HuH-7 (cell line): Measurements from ENCODE around the gene CD48.

Experiments
- DNase-seq: peaks from one replicate; pipeline ENCODE4 v3.0.0; 2011; ENCODE audit warnings: low spot score

The CD48 gene

DNA sequence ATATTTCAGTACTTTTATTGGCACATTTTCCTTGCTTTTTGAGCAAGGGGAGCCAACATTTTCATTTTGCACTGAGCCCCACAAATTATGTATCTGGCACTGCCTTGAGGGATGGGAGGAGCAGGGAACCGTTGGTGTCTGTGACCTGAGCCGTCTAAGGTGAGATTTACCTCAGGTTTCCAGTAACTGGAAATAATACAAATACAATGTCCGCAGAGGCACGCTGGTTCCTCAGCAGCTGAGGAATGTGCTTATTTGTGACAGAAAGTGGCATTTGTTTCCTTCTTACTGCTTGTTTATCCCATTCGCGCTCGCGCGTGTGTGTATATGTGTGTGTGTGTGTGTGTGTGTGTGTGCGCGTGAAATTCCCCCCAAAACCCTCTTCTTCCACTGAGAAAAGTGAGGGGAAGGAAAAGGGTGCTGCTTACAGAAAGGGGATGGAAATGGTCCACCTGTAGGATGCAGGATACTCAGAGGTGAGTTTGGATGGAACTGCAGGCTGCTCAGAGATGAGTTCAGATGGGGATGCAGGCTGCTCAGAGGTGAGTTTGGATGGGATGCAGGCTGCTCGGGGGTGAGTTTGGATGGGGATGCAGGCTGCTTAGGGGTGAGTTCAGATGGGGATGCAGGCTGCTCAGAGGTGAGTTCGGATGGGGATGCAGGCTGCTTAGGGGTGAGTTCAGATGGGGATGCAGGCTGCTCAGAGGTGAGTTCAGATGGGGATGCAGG, 34.6 kb downstream of the CD48 start:
- no peak for DNase-seq

DNA sequence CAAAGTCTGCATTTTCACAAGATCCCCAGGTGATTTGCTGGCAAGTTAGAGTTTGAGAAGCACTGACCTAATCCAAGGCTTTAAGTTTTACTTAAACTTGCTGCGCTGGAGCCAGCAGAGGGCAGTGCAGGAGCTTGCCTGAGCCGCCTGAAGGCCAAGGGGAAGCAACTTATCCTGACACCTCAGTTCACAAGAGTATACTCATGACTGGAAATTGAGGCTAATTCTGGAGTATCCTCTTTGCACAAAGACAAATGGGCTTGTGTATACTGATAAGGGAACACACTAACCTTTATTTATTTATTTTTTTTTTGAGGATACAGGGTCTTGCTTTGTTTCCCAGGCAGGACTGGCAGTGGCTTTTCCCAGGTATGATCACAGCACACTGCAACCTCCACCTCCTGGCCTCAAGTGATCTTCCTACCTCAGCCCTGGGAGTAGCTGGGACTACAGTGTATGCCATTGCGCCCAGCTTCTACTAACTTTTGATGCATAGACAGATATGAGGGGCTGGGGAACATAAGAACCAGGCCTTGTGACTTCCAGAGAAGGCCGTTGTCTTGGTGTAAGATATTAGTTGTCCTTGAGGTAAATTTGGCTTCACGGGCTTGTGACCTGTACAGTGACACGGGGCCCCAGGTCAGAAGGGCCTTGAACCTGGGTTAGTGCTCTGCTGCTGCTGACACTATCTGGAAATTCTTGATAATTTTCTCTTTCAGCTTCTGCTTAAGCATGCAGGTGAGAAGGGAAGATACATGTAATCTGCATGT, 35.8 kb downstream of the CD48 start:
- DNase-seq, result peak; percentile 38

DNA sequence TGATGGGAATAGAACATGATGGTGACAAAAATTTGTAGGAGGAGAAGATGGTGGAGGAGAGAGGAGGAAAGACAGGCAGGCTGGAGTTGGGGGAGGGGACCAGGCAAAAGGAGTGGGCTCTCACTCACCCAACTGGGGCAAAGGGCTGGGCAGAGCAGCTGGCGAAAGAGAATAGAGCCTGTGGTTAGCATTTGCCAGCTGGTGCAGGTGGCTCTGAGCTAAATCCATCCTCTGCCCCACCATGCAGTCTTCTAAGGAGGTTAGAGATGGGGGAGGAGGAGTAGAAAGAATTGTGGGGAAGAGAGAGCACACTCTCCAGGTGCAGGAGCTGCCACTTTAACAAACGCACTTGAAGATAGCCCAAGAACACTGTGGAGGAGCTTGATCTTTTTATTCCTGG, 37.2 kb downstream of the CD48 start:
- DNase-seq, result no peak

GRCh38 chr1:160672789-160673695, 38.6 kb downstream of the CD48 start:
- no peak for DNase-seq

- DNase-seq, result no peak
Measured at GRCh38 chr1:160671603-160672517, 39.8 kb downstream of the CD48 start.

DNA sequence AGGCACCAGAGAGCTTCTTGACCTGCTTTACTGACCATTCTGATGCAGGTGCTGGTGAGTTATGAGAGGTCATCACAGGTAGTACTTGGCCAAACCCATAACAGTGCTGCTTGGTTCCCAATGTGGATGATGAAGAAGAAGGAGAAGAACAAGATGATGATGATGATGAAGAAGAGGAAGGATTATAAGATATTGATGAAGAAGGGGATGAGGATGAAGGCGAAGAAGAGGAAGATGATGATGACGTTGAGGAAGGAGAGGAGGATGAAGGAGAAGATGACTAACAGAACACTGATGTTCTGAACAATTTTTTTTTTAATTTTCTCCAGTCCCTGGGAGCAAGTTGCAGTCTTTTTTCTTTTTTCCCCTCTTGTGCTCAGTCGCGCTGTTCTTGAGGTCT, 40.9 kb downstream of the CD48 start:
- no peak for DNase-seq

DNA sequence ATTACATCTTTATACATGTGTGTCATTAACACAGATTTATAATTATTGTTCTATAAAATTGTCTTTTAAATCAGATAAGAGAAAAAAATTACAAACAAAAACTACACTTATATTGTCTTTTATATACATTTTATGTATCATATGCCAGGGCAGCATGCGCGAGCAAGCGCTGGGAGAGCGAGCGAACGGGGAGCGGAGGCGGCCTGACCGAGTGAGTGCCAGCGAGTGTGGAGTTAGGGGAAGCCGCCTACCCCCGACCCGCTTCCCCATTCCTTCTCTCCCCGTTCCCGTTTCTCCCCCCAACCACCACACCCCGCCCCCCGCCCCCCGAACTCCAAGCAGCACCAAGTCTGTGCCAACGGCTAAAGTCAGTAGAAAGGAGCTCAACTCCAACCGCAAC, 41.8 kb downstream of the CD48 start:
- no peak for DNase-seq

DNA sequence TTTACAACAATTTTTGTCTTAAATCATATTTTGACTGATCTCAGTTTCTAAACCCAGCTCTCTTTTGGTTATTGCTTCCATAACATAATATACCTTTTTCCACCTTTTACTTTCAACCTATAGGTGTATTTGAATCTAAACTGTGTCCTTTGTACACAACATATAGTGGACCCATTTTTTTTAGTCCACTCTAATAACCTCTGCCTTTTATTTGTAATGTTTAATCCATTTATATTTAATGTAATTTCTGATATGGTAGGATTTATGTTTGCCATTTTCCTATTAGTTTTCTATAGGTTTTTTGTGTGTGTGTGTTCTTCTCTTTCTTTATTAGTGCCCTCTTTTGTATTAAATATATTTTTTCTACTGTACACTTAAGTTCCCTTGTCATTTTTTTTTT, 42.3 kb downstream of the CD48 start:
- DNase-seq, result no peak

DNA sequence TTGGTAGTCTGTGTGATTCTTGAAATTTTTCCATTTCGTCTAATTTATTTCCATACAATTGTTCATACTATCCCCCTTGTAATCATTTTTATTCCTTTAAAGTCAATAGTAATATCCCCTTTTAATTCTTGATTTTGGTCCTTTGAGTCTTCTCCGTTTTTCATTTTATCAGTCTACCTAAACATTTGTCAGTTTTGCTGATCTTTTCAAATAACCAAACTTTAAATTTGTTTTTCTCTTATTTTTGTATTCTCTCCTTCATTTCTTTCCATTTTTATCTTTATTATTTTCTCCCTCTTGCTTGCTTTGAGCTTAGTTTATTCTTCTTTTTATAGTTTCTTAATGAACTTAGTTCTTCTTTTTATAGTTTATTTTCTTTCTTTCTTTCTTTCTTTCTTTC, 43.7 kb downstream of the CD48 start:
- no peak for DNase-seq

DNA sequence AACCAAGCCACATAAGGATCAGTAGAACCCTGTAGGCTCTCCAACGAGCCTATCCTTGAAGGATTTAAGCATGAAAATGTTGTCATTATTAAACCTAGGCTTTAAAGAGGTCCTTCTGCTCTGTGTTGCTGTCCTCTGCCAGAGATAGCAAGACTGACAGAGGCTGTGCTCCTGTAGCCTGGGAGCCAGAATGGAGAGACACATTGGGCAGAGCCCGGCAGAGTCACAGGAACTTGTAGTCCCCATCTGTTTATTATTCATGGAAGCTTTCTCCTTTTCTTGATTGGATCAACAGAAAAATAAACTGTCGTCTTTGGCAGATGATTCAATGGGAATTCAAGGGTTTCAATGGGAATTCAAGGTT, 45.6 kb downstream of the CD48 start:
- DNase-seq, result no peak

DNA sequence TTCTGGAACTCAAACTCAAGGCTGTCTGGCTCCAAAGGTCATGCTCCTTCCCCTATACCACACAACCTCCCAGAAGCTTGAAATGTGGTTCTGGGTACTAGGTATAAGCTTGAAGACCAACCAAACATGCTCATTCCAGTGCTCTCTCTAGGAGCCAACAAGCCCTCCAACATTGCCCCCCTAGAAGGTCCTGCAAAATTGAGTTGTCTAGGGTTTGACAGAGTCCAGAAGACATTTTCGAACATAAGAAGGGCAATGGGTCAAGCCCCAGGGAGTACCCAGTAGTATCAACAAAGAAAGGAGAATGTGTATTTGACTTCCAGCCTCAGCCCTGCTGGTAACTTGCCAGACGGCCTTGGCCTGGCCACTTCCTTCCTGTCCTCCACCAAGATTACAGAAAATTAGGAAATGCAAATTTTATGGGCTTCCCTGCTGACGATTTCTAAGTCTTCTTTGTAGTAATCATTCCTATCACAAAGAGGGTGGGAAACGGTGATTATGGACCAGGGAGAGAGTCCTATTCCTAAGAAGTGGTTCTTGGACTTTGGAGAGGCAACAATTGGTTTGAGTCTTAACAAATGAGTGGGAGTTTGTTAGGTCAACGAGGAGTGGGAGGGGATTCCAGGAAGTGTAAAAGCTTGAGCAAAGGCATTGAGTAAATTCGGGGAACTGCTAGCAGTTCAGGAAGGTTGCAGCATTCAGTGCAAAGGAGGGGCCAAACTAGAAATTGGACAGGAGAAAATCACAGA, 46.1 kb downstream of the CD48 start:
- DNase-seq, result no peak

DNA sequence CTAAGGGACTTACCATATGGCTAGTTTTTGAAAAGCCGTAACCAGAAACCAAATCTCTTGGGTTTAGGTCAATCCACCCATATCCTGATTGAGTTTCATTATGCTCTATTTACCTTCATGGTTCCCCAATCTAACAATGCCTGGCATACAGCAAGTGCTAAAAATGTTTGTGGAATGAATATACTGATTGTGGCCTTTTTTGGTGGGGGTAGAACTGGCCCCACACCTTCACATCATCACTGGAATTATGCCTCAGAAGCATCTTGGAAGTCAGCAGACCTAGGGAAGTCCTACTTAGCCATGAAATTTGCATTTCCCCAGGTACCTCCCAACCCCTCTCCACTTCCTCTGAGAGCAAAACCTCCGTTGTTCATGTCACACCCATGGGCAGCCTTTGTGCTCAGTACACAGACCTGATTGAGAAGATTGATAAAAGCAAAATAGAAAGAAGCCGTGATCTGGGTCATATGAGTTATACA, 47.0 kb downstream of the CD48 start:
- DNase-seq, result no peak

DNA sequence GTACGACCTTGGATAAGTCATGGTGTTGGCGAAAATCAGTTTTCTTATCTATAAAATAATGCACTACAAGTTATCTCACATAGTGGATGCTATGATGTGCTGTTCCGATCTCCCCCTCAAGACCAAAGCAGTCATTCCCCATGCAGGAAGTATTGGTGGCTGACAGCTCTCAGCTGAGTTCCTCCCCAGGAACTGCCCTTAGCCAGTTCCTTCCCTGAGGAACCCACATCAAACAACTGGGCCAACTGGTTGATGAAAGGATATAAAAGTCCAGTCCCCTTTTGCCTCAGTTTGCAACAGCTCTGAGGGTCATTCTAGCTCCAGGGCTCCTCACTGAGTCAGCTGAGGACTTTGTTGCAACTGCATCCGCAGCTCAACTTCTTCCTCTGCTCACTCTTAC, 48.7 kb downstream of the CD48 start:
- DNase-seq, result no peak

DNA sequence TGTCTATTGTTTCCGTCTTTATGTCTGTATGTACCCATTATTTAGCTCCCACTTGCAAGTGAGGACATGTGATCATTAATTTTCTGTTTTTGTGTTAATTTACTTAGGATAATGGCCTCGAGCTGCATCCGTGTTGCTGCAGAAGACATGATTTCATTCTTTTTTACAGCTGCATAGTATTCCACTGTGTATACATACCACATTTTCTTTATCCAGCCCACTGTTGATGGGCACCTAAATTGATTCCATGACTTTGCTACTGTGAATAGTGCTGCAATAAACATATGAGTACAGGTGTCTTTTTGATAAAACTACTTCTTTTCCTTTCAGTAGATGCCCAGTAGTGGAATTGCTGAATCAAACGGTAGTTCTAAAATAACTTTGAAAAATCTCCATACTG, 52.1 kb downstream of the CD48 start:
- no peak for DNase-seq

GRCh38 chr1:160658814-160659193, 52.8 kb downstream of the CD48 start:
- no peak for DNase-seq

DNA sequence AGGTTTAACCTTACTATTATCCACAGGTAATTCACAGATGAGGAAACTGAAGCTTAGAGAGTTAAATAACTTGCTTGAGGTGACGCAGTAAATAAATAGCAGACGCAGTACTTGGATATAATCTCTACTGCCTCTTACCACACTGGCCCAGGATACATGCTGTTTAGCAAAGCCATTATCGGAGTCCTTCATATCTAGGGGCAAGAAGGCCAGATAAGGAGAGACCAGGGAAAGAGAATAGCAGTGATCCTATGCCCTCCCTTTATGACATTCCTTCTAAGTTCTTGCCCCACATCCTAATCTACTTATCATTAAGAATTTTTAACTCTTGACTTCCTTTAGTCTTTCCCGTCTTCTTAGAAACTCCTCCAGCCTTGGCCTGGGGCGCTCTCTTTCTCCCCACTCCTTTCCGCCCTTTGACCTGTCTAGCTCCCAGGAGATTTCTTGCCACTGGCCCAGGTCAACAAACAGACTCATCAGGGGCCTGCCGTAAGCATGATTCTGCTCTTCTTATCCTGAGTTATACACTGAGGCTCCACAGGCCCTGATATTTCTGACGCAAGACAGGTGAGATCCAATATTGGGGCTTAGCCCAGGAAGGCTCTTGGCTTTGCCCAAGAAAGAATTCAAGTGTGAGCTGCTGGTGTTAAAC, 53.3 kb downstream of the CD48 start:
- no peak for DNase-seq

- DNase-seq, result no peak
Measured at GRCh38 chr1:160657250-160657781, 54.3 kb downstream of the CD48 start.

- no peak for DNase-seq
Measured at GRCh38 chr1:160656737-160657136, 54.9 kb downstream of the CD48 start.

GRCh38 chr1:160653620-160654016, 58.0 kb downstream of the CD48 start:
- DNase-seq, result no peak
